ENCODE measurements around the gene POP7.
"Not testable (repeated sequence)": the region's sequence is repeated elsewhere in the genome, so short reads cannot be mapped to it uniquely, and the experiment has no call there.

Gene POP7

DNA sequence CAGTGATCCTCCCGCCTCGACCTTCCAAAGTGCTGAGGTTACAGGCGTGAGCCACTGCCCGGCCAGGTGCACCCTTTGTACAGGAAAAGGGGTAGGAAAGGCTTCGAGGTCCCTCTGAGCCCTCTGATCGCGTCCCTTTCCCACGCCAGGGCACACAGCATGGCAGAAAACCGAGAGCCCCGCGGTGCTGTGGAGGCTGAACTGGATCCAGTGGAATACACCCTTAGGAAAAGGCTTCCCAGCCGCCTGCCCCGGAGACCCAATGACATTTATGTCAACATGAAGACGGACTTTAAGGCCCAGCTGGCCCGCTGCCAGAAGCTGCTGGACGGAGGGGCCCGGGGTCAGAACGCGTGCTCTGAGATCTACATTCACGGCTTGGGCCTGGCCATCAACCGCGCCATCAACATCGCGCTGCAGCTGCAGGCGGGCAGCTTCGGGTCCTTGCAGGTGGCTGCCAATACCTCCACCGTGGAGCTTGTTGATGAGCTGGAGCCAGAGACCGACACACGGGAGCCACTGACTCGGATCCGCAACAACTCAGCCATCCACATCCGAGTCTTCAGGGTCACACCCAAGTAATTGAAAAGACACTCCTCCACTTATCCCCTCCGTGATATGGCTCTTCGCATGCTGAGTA, 871 bp downstream of the POP7 start:
- DNase-seq (ENCODE audit: low spot score), result no peak
- TF ChIP-seq, protein P1, sequence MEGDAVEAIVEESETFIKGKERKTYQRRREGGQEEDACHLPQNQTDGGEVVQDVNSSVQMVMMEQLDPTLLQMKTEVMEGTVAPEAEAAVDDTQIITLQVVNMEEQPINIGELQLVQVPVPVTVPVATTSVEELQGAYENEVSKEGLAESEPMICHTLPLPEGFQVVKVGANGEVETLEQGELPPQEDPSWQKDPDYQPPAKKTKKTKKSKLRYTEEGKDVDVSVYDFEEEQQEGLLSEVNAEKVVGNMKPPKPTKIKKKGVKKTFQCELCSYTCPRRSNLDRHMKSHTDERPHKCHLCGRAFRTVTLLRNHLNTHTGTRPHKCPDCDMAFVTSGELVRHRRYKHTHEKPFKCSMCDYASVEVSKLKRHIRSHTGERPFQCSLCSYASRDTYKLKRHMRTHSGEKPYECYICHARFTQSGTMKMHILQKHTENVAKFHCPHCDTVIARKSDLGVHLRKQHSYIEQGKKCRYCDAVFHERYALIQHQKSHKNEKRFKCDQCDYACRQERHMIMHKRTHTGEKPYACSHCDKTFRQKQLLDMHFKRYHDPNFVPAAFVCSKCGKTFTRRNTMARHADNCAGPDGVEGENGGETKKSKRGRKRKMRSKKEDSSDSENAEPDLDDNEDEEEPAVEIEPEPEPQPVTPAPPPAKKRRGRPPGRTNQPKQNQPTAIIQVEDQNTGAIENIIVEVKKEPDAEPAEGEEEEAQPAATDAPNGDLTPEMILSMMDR (IDR thresholded peaks at IDR 0.05; ENCODE audit: extremely low read depth, insufficient read depth, missing control alignments), result no peak
- in situ Hi-C loops (cut with MboI; ENCODE audit: low pct_unique_long_range_greater_than_20kb, low sequenced_read_pairs, unreplicated experiment), result loop anchor here (10.0 kb wide), 1 partner anchor 148 kb away; the partner anchor contains the start of gene SLC12A9

DNA sequence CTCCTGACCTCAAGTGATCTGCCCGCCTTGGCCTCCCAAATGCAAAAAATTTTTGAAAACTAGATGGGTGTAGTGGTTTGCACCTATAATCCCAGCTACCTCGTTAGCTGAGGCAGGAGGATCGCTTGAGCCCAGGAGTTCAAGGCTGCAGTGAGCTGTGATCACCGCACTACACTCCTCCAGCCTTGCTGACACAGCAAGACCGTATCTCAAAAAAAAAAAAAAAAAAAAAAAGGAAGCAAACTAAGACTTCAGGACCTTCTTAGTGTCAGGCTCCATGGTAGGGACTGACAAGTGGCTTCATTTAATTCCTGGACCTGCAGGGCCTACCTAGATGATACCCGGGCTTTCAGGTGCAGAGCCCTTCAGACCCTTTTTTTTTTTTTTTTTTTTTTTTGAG, 2.5 kb downstream of the POP7 start:
- in situ Hi-C loops (cut with MboI; ENCODE audit: low pct_unique_long_range_greater_than_20kb, low sequenced_read_pairs, unreplicated experiment), result loop anchor here (10.0 kb wide), 1 partner anchor 146 kb away; the partner anchor contains the start of gene SLC12A9
- no peak for DNase-seq (ENCODE audit: low spot score)
- TF ChIP-seq, protein P1 (IDR thresholded peaks at IDR 0.05; ENCODE audit: extremely low read depth, insufficient read depth, missing control alignments), result no peak

DNA sequence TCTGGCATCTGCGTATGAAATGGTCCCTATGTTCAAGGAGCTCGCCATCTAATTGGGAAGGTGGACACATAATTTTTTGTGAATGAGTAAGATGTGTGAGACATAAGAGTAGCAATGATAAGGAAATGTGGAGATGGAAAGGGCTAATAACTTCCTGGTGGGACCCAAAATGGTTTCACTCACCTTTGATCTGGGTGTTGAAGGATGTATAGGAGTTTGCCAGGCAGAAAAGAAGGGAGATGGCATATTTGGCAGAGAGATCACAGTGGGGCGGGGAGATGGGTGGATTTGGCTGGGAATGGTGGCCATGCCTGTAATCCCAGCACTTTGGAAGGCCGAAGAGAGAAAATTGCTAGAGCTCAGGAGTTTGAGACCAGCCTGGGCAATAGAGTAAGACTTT, 4.5 kb downstream of the POP7 start:
- in situ Hi-C loops (cut with MboI; ENCODE audit: low pct_unique_long_range_greater_than_20kb, low sequenced_read_pairs, unreplicated experiment), result no loop called here
- DNase-seq (ENCODE audit: low spot score), result no peak
- TF ChIP-seq, protein P1 (IDR thresholded peaks at IDR 0.05; ENCODE audit: extremely low read depth, insufficient read depth, missing control alignments), result no peak

DNA sequence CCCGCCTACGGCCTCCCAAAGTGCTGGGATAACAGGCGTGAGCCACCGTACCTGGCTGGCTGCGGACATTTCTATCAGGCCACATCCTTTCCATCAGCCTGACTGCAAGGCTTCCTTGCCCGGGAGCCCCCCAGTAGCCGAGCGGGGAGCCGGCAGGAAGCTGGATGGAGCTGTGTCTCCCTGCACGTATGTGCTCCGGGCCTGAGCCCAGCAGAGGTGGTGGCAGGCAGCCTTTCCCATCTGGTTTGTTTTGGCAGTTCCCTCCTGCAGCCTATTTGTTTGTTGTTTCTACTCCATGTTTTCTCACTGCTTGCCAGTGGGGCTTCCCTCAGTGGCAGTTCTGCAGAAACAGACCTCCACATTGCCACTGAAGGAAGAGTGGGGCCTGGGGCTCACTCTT, 5.4 kb downstream of the POP7 start:
- in situ Hi-C loops (cut with MboI; ENCODE audit: low pct_unique_long_range_greater_than_20kb, low sequenced_read_pairs, unreplicated experiment), result no loop called here
- DNase-seq (ENCODE audit: low spot score), result no peak

DNA sequence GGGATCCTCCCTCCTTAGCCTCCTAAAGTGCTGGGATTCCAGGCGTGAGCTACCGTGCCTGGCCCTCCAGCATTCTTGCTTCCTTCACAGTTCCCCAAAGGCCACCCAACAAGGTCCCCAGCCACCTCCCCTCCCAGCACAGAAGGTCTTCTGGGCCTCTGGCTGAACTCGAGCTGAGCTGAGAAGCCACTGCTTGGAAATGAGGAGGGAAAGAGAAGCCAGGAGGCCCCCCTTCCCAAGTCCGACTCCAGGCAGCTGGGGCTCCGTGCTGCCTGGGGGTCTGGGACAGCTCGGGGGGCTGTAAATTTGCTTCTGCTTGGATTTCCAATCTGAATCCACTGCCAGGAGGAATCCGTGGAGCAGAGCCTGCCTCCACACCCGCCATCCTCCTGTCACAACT, 8.8 kb downstream of the POP7 start:
- TF ChIP-seq, protein P1 (IDR thresholded peaks at IDR 0.05; ENCODE audit: extremely low read depth, insufficient read depth, missing control alignments), result no peak
- no peak for DNase-seq (ENCODE audit: low spot score)
- in situ Hi-C loops (cut with MboI; ENCODE audit: low pct_unique_long_range_greater_than_20kb, low sequenced_read_pairs, unreplicated experiment), result no loop called here

More for the DNA sequence above, 5.4 kb downstream of the POP7 start:
- TF ChIP-seq, protein P1 (IDR thresholded peaks at IDR 0.05; ENCODE audit: extremely low read depth, insufficient read depth, missing control alignments), result no peak

DNA sequence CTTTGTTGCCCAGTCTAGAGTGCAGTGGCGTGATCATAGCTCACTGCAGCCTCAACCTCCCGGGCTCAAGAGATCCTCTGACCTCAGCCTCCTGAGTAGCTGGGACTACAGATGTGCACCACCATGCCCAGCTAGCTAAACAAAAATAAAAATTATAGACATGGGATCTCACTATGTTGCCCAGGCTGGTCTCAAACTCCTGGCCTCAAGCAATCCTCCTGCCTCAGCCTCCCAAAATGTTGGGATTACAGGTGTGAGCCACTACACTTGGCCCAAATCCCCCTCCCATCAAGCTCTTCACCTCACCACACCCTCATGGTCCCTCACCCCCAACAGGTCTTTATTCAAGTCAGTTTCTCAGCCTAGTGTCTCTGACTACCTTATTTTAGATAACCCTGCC, 11.2 kb downstream of the POP7 start:
- in situ Hi-C loops (cut with MboI; ENCODE audit: low pct_unique_long_range_greater_than_20kb, low sequenced_read_pairs, unreplicated experiment); DNase-seq (ENCODE audit: low spot score): not testable (repeated sequence)

DNA sequence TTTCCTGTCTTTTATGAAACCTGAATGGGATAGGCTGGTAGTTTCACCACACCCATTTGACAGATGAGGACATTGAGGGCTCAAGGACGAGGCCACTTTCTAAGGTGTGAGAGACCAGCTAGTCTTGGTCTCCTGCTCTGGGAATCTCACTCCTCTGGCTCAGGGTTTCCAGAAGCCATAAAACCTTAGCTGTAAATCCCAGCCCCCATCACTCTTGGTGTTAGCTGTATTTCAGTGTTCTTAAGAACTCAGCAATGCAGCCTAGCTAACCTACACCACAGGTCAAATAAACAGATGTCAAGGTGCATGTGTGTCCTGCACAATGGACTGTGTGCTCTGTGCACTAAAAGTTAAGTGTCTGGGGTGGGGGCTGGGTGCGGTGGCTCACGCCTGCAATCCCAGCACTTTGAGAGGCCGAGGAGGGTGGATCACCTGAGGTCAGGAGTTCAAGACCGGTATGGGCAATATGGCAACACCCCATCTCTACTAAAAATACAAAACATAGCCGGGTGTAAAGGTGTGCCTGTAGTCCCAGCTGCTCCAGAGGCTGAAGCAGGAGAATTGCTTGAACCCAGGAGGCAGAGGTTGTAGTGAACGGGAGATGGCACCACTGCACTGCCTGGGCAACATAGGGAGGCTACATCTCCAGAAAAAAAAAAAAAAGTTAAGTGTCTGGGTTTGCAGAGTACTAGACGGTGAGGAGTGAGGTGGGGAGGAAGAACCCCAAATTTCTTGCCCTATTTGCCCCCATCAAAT, 13.8 kb downstream of the POP7 start:
- TF ChIP-seq, protein P1 (IDR thresholded peaks at IDR 0.05; ENCODE audit: extremely low read depth, insufficient read depth, missing control alignments), result no peak
- in situ Hi-C loops (cut with MboI; ENCODE audit: low pct_unique_long_range_greater_than_20kb, low sequenced_read_pairs, unreplicated experiment), result no loop called here
- DNase-seq (ENCODE audit: low spot score), result no peak

Measured in GM13977 (cell line).